K562 (cell line): ENCODE measurements around the gene FAM83F. TPM values are rescaled to one million over a fixed set of nuclear protein-coding genes. Genes with fewer than 3 reads are reported as not detected.

Experiments
- ARHGAP35 ChIP-seq: fragments of 450-650 bp; IDR thresholded peaks from 2 replicates; pipeline ENCODE4 v1.6.1; 2018; ENCODE audit not compliant: partially characterized antibody
- ELK1 ChIP-seq: sonication (generic); formaldehyde crosslinking; IDR thresholded peaks from 2 replicates; pipeline ENCODE4 v1.8.1; 2022; ENCODE audit warnings: missing genetic modification reagents
- ELK3 ChIP-seq: fragments of 450-650 bp; formaldehyde crosslinking; IDR thresholded peaks from 2 replicates; pipeline ENCODE4 v1.4.0; 2020; ENCODE audit warnings: mild to moderate bottlenecking
- FOXA3 ChIP-seq, 2 experiments: fragments of 450-650 bp in 1 of 2; sonication (generic) in 1 of 2; formaldehyde crosslinking; IDR thresholded peaks in 1 of 2; conservative IDR thresholded peaks in 1 of 2; 2 replicates each; pipeline versions ENCODE4 v1.4.0 to v1.8.0; 2020 to 2022; ENCODE audit warnings: mild to moderate bottlenecking in 2 of 2, missing genetic modification reagents in 1 of 2
- HDAC1 ChIP-seq, 2 experiments: fragments of 450-650 bp; IDR thresholded peaks; 2 replicates each; pipeline ENCODE4 v1.6.1; 2016 to 2017; ENCODE audit warnings: inconsistent platforms in 1 of 2, mild to moderate bottlenecking in 1 of 2, moderate library complexity in 1 of 2
- MAZ ChIP-seq, 2 experiments: fragments of 450-650 bp in 1 of 2; sonication (generic) in 1 of 2; formaldehyde crosslinking; IDR thresholded peaks in 1 of 2; conservative IDR thresholded peaks in 1 of 2; 2 replicates each; pipeline versions ENCODE4 v1.4.0 to v1.5.0; 2020; ENCODE audit warnings: mild to moderate bottlenecking in 1 of 2, missing genetic modification reagents in 1 of 2
- MCM7 ChIP-seq, 2 experiments: fragments of 450-650 bp; IDR thresholded peaks; 2 replicates each; pipeline ENCODE4 v1.6.1; 2016 to 2018
- NCOA2 ChIP-seq, 2 experiments: fragments of 450-650 bp; IDR thresholded peaks; 2 replicates each; pipeline ENCODE4 v1.6.1; 2018; ENCODE audit warnings: mild to moderate bottlenecking in 2 of 2, moderate library complexity in 1 of 2; ENCODE audit not compliant: partially characterized antibody in 2 of 2
- NR4A1 ChIP-seq, 2 experiments: fragments of 250-450 bp in 1 of 2; fragments of 450-650 bp in 1 of 2; sonication (Bioruptor Pico) in 1 of 2; IDR thresholded peaks; 2 replicates each; pipeline versions ENCODE4 v1.4.0 to v1.6.1; 2016 to 2020; ENCODE audit warnings: mild to moderate bottlenecking in 2 of 2, missing compliant biosample characterization in 1 of 2, missing genetic modification characterization in 1 of 2, moderate library complexity in 1 of 2
- SMARCB1 ChIP-seq: IDR thresholded peaks from 2 replicates; pipeline ENCODE4 v1.6.1; 2011; ENCODE audit warnings: improper control_type of control experiment, low read depth; ENCODE audit not compliant: insufficient read length
- STAG1 ChIP-seq: sonication (generic); formaldehyde crosslinking; IDR thresholded peaks from 2 replicates; pipeline ENCODE4 v1.5.0; 2020; ENCODE audit warnings: missing genetic modification reagents, borderline replicate concordance
- TAF9B ChIP-seq: fragments of 450-650 bp; IDR thresholded peaks from 2 replicates; pipeline ENCODE4 v1.6.1; 2018; ENCODE audit warnings: mild to moderate bottlenecking; ENCODE audit not compliant: partially characterized antibody
- ZNF3 ChIP-seq: fragments of 250-450 bp; sonication (Bioruptor Pico); IDR thresholded peaks from 2 replicates; pipeline ENCODE4 v1.5.0; 2021; ENCODE audit warnings: mild to moderate bottlenecking, moderate library complexity
- ZNF561 ChIP-seq: fragments of 450-650 bp; formaldehyde crosslinking; conservative IDR thresholded peaks from 2 replicates; pipeline ENCODE4 v1.4.0; 2020; ENCODE audit warnings: mild to moderate bottlenecking, moderate library complexity
- ZNF699 ChIP-seq: fragments of 250-450 bp; sonication (Bioruptor Pico); IDR thresholded peaks from 2 replicates; pipeline ENCODE4 v1.8.0; 2021; ENCODE audit warnings: mild to moderate bottlenecking, moderate library complexity; ENCODE audit not compliant: insufficient replicate concordance
- polyA plus RNA-seq, 8 experiments: library from polyadenylated mRNA; depleted of rRNA in 4 of 8; stranded (reverse) in 5 of 8; unstranded in 3 of 8; fragments of >200 nt; fragmentation: Nextera tagmentation in 2 of 8; fragmentation: Illumina TruSeq in 1 of 8; extraction: Ambion mirVana in 2 of 8; extraction: Trizol in 1 of 8; gene quantifications; 2 replicates each; pipeline versions ENCODE4 v1.2.1 to v1.2.3, GENCODE V29; 2011 to 2014; ENCODE audit warnings: inconsistent platforms in 1 of 8, missing spikeins in 1 of 8
- total RNA-seq, 7 experiments: library from RNA; depleted of rRNA in 6 of 7; stranded (reverse); fragments of >200 nt in 6 of 7; fragmentation: Illumina TruSeq in 2 of 7; extraction: Trizol in 2 of 7; gene quantifications; 2 replicates each; pipeline versions ENCODE4 v1.2.1 to v1.2.3, GENCODE V29; 2011 to 2021; ENCODE audit warnings: low replicate concordance in 1 of 7
- TF ChIP-seq, protein P1 (sequence below): fragments of 200-800 bp; sonication (Bioruptor generic); IDR thresholded peaks from 2 replicates; pipeline ENCODE4 v1.6.1; 2016; ENCODE audit warnings: missing genetic modification characterization, missing compliant biosample characterization
- TF ChIP-seq, protein P2 (sequence below): fragments of 200-800 bp; sonication (Bioruptor generic); IDR thresholded peaks from 2 replicates; pipeline ENCODE4 v1.6.1; 2017; ENCODE audit warnings: missing genetic modification characterization, missing compliant biosample characterization

The FAM83F gene
- total and polyA plus RNA-seq, 9 of the 15 experiments (the other 6 are each of a cell fraction or from before 2014, with no cell fraction given), result under 0.01 to 0.13 (median 0.04) TPM; not detected in 1

- TF ChIP-seq MAZ (CRISPR knock-in tag; conservative IDR thresholded peaks at IDR 0.05 in 1 of 2, IDR thresholded peaks at IDR 0.05 in 1 of 2), result peak in 1 of 2 experiments; percentile 38; a peak in 1 of 4 replicates
- TF ChIP-seq NR4A1 (CRISPR knock-in tag; IDR thresholded peaks at IDR 0.05), result no peak
- TF ChIP-seq NR4A1 (tag; IDR thresholded peaks at IDR 0.05), result no peak
- no peak for TF ChIP-seq ZNF561 (CRISPR knock-in tag)
- TF ChIP-seq TAF9B, result no peak
- TF ChIP-seq, protein P1, sequence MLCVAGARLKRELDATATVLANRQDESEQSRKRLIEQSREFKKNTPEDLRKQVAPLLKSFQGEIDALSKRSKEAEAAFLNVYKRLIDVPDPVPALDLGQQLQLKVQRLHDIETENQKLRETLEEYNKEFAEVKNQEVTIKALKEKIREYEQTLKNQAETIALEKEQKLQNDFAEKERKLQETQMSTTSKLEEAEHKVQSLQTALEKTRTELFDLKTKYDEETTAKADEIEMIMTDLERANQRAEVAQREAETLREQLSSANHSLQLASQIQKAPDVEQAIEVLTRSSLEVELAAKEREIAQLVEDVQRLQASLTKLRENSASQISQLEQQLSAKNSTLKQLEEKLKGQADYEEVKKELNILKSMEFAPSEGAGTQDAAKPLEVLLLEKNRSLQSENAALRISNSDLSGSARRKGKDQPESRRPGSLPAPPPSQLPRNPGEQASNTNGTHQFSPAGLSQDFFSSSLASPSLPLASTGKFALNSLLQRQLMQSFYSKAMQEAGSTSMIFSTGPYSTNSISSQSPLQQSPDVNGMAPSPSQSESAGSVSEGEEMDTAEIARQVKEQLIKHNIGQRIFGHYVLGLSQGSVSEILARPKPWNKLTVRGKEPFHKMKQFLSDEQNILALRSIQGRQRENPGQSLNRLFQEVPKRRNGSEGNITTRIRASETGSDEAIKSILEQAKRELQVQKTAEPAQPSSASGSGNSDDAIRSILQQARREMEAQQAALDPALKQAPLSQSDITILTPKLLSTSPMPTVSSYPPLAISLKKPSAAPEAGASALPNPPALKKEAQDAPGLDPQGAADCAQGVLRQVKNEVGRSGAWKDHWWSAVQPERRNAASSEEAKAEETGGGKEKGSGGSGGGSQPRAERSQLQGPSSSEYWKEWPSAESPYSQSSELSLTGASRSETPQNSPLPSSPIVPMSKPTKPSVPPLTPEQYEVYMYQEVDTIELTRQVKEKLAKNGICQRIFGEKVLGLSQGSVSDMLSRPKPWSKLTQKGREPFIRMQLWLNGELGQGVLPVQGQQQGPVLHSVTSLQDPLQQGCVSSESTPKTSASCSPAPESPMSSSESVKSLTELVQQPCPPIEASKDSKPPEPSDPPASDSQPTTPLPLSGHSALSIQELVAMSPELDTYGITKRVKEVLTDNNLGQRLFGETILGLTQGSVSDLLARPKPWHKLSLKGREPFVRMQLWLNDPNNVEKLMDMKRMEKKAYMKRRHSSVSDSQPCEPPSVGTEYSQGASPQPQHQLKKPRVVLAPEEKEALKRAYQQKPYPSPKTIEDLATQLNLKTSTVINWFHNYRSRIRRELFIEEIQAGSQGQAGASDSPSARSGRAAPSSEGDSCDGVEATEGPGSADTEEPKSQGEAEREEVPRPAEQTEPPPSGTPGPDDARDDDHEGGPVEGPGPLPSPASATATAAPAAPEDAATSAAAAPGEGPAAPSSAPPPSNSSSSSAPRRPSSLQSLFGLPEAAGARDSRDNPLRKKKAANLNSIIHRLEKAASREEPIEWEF (CRISPR knock-in tag), result no peak
- TF ChIP-seq ZNF699 (CRISPR knock-in tag), result no peak
- TF ChIP-seq HDAC1 (IDR thresholded peaks at IDR 0.05), result peak in 1 of 2 experiments; percentile 74; a peak in 2 of 4 replicates
- 0 out of 4 replicates have a peak, but pooled peaks of 1 of the 2 experiments have one; percentile 14 for TF ChIP-seq FOXA3 (CRISPR knock-in tag; conservative IDR thresholded peaks at IDR 0.05 in 1 of 2, IDR thresholded peaks at IDR 0.05 in 1 of 2)
- TF ChIP-seq MCM7 (IDR thresholded peaks at IDR 0.05), result no peak
- TF ChIP-seq ZNF3, result no peak
- TF ChIP-seq ELK3 (CRISPR knock-in tag), result no peak
- TF ChIP-seq STAG1 (CRISPR knock-in tag), result no peak
- TF ChIP-seq ARHGAP35, result no peak
- TF ChIP-seq, protein P2, sequence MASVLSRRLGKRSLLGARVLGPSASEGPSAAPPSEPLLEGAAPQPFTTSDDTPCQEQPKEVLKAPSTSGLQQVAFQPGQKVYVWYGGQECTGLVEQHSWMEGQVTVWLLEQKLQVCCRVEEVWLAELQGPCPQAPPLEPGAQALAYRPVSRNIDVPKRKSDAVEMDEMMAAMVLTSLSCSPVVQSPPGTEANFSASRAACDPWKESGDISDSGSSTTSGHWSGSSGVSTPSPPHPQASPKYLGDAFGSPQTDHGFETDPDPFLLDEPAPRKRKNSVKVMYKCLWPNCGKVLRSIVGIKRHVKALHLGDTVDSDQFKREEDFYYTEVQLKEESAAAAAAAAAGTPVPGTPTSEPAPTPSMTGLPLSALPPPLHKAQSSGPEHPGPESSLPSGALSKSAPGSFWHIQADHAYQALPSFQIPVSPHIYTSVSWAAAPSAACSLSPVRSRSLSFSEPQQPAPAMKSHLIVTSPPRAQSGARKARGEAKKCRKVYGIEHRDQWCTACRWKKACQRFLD (CRISPR knock-in tag), result no peak
- no peak for TF ChIP-seq NCOA2 (IDR thresholded peaks at IDR 0.05; ENCODE audit: partially characterized antibody in 2 of 2)
- TF ChIP-seq SMARCB1, result no peak
- TF ChIP-seq ELK1 (CRISPR knock-in tag), result no peak
Observed at GRCh38 chr22:39960791-39961746, 33.7 kb upstream of the FAM83F start (continued).
